Hepatocyte (in vitro differentiated cells): Measurements from ENCODE around the gene IGIP. TPM values are rescaled to one million over a fixed set of nuclear protein-coding genes. Genes with fewer than 3 reads are reported as not detected.

Source experiments
- DNase-seq: peaks from one replicate; pipeline ENCODE4 v3.0.0-alpha.2; 2016; ENCODE audit warnings: low spot score
- H2AFZ ChIP-seq: fragments of 200-600 bp; sonication (generic); 2 replicates; pipeline ENCODE4 v1.6.0; 2016; ENCODE audit warnings: antibody characterized with exemption, mild to moderate bottlenecking
- H3K27ac ChIP-seq: fragments of 200-600 bp; sonication (generic); 2 replicates; pipeline ENCODE4 v1.5.1; 2016; ENCODE audit warnings: mild to moderate bottlenecking
- H3K27me3 ChIP-seq: fragments of 200-600 bp; sonication (generic); 2 replicates; pipeline ENCODE4 v1.6.1; 2016
- H3K36me3 ChIP-seq: fragments of 200-600 bp; sonication (generic); replicated peaks from 2 replicates; pipeline ENCODE4 v1.5.1; 2016; ENCODE audit warnings: low read depth; ENCODE audit not compliant: insufficient read depth
- H3K4me1 ChIP-seq: fragments of 200-600 bp; sonication (generic); 2 replicates; pipeline ENCODE4 v1.5.1; 2016; ENCODE audit warnings: mild to moderate bottlenecking, moderate library complexity; ENCODE audit not compliant: insufficient read depth
- H3K4me2 ChIP-seq: fragments of 200-600 bp; sonication (generic); 2 replicates; pipeline ENCODE4 v1.6.0; 2016
- H3K4me3 ChIP-seq: fragments of 200-600 bp; sonication (generic); 2 replicates; pipeline ENCODE4 v1.5.1; 2016; ENCODE audit warnings: mild to moderate bottlenecking
- H3K79me2 ChIP-seq: fragments of 200-600 bp; sonication (generic); 2 replicates; pipeline ENCODE4 v1.6.0; 2017; ENCODE audit warnings: mild to moderate bottlenecking
- H3K9me2 ChIP-seq: fragments of 200-600 bp; sonication (generic); replicated peaks from 2 replicates; pipeline ENCODE4 v1.6.0; 2017; ENCODE audit warnings: mild to moderate bottlenecking; ENCODE audit not compliant: insufficient read depth
- H3K9me3 ChIP-seq: fragments of 200-600 bp; sonication (generic); 2 replicates; pipeline ENCODE4 v1.5.1; 2016; ENCODE audit warnings: low read depth, mild to moderate bottlenecking
- H4K20me1 ChIP-seq: fragments of 200-600 bp; sonication (generic); 2 replicates; pipeline ENCODE4 v1.6.0; 2016; ENCODE audit warnings: mild to moderate bottlenecking; ENCODE audit not compliant: insufficient read depth, poor library complexity, severe bottlenecking
- CTCF ChIP-seq: fragments of 200-600 bp; sonication (generic); IDR thresholded peaks from 2 replicates; pipeline ENCODE4 v1.5.1; 2016; ENCODE audit warnings: antibody characterized with exemption, mild to moderate bottlenecking; ENCODE audit not compliant: poor library complexity
- EZH2 ChIP-seq: fragments of 200-600 bp; sonication (generic); IDR thresholded peaks from 2 replicates; pipeline ENCODE4 v1.6.1; 2016; ENCODE audit warnings: antibody characterized with exemption, mild to moderate bottlenecking, borderline replicate concordance
- EZH2phosphoT487 ChIP-seq: fragments of 200-600 bp; sonication (generic); IDR thresholded peaks from one replicate; pipeline ENCODE4 v1.6.1; 2018; ENCODE audit warnings: antibody characterized with exemption, mild to moderate bottlenecking, low read depth, moderate library complexity; ENCODE audit not compliant: unreplicated experiment, severe bottlenecking
- WGBS: methylation state at CpG from one replicate; pipeline ENCODE4 v1.1.6; 2016; ENCODE audit warnings: low lambda C conversion rate; ENCODE audit errors: missing lambda C conversion rate; 5-methylcytosine and 5-hydroxymethylcytosine counted together
- polyA plus RNA-seq: library from polyadenylated mRNA; unstranded; fragments of >200 nt; fragmentation: Nextera tagmentation; extraction: Ambion mirVana; gene quantifications from 2 replicates; pipeline ENCODE4 v1.2.1, GENCODE V29; 2016
- total RNA-seq: library from RNA; depleted of rRNA; stranded (reverse); fragments of >200 nt; gene quantifications from 2 replicates; pipeline ENCODE4 v1.2.3, GENCODE V29; 2014

Gene IGIP
- total and polyA plus RNA-seq, 2 experiments from 2014 or later = 0.50 to 7.2 TPM

- TF ChIP-seq EZH2phosphoT487 = no peak
- TF ChIP-seq EZH2 = no peak
- no peak for TF ChIP-seq CTCF
- Histone ChIP-seq H3K9me3 (no peaks in the 10 kb centered on the region), H3K9me2 (no peaks in the 10 kb centered on the region), H3K79me2 (peaks cover 85% of the 10 kb centered on the region), H3K27ac (peak overlapping the region; percentile 97), H2AFZ (peak overlapping the region; percentile 77), H3K36me3 (no peaks in the 10 kb centered on the region), H3K4me3 (peak overlapping the region; percentile 81), H4K20me1 (peaks cover 57% of the 10 kb centered on the region), H3K4me1 (peaks cover 31% of the 10 kb centered on the region), H3K4me2 (peak overlapping the region; percentile 98), H3K27me3 (peaks cover 30% of the 10 kb centered on the region)
- peak; percentile 72 for DNase-seq
- 2% methylated on average over 56 of the region's 65 CpGs for WGBS
These were observed 11.2 kb upstream of the IGIP start for GRCh38 chr5:140114341-140115185.

GRCh38 chr5:140115186-140115500 lies 10.6 kb upstream of the IGIP start:
- 38% methylated on average over 1 of the region's 1 CpG for WGBS
- Histone ChIP-seq H3K9me2 (no peaks in the 10 kb centered on the region), H3K4me1 (peaks cover 31% of the 10 kb centered on the region), H3K4me3 (peak overlapping the region; percentile 81), H4K20me1 (peaks cover 51% of the 10 kb centered on the region), H3K36me3 (no peaks in the 10 kb centered on the region), H3K9me3 (no peaks in the 10 kb centered on the region), H3K27ac (peak overlapping the region; percentile 97), H3K27me3 (peaks cover 24% of the 10 kb centered on the region), H3K4me2 (peak overlapping the region; percentile 98), H2AFZ (peak overlapping the region; percentile 77), H3K79me2 (peaks cover 85% of the 10 kb centered on the region)
- no peak for DNase-seq
- no peak for TF ChIP-seq EZH2
- TF ChIP-seq CTCF = no peak

- Histone ChIP-seq H3K36me3 (no peaks in the 10 kb centered on the region), H3K27me3 (peaks cover 10% of the 10 kb centered on the region), H3K27ac (no peak overlapping the region), H3K4me3 (no peak overlapping the region), H3K4me2 (peak overlapping the region; percentile 98), H3K9me3 (no peaks in the 10 kb centered on the region), H3K4me1 (peaks cover 31% of the 10 kb centered on the region), H3K9me2 (no peaks in the 10 kb centered on the region), H3K79me2 (peaks cover 80% of the 10 kb centered on the region), H2AFZ (no peak overlapping the region), H4K20me1 (peaks cover 37% of the 10 kb centered on the region)
- 71% methylated on average over 2 of the region's 2 CpGs for WGBS
- TF ChIP-seq CTCF (no peak), EZH2phosphoT487 (no peak), EZH2 (no peak)
- DNase-seq = no peak
These were observed 9.0 kb upstream of the IGIP start for GRCh38 chr5:140116716-140117115.
